Activated CD8-positive, alpha-beta T cell treated with anti-CD3 and anti-CD28 coated beads for 36 hours (primary cell): ENCODE results near the gene HOXB1. TPM values are rescaled to one million over a fixed set of nuclear protein-coding genes. Genes with fewer than 3 reads are reported as not detected.

ENCODE experiments used
- ATAC-seq: fragments of 200-7000 bp; cut with Tn5 transposase; one replicate; pipeline ENCODE4 v1.10.0; 2021; ENCODE audit warnings: mild to moderate bottlenecking, moderate library complexity
- CTCF ChIA-PET: fragments of 350-600 bp; sonication (Branson Sonifier 250); formaldehyde crosslinking; loops from one replicate; lab custom pipeline; 2021; ENCODE audit warnings: antibody characterized with exemption; lab: Charles Lee
- POLR2A ChIA-PET: fragments of 350-600 bp; sonication (Branson Sonifier 250); formaldehyde crosslinking; loops from one replicate; lab custom pipeline; 2021; ENCODE audit warnings: antibody characterized with exemption; lab: Charles Lee
- DNase-seq: peaks from one replicate; pipeline ENCODE4 v3.0.0-alpha.2; 2020
- H3K27ac Mint-ChIP-seq: one replicate; pipeline ENCODE4 v1.8.0; 2021; ENCODE audit warnings: mild to moderate bottlenecking, mixed read lengths
- H3K27me3 Mint-ChIP-seq: one replicate; pipeline ENCODE4 v1.8.0; 2021; ENCODE audit warnings: mixed read lengths
- H3K36me3 Mint-ChIP-seq: one replicate; pipeline ENCODE4 v1.8.0; 2021; ENCODE audit warnings: low read depth, mixed read lengths
- H3K4me1 Mint-ChIP-seq: one replicate; pipeline ENCODE4 v1.8.0; 2021; ENCODE audit warnings: low read depth, mixed read lengths
- H3K4me3 Mint-ChIP-seq: one replicate; pipeline ENCODE4 v1.8.0; 2021; ENCODE audit warnings: mild to moderate bottlenecking, moderate library complexity, mixed read lengths
- H3K9me3 Mint-ChIP-seq: one replicate; pipeline ENCODE4 v1.8.0; 2021; ENCODE audit warnings: mixed read lengths
- CTCF ChIP-seq: fragments of 200-600 bp; IDR thresholded peaks from one replicate; pipeline ENCODE4 v1.8.0; 2022; ENCODE audit warnings: antibody characterized with exemption, mild to moderate bottlenecking
- intact Hi-C: fragments of 100-400 bp; cut with micrococcal nuclease; formaldehyde crosslinking; loops from one replicate; pipeline ENCODE4 v1.10.0; 2022
- total RNA-seq, 2 experiments: library from RNA; stranded (reverse); gene quantifications; one replicate each; pipeline ENCODE4 v1.2.3, GENCODE V29; 2021

The HOXB1 gene
- total RNA-seq, 2 experiments from 2014 or later, result not detected

- Mint-ChIP-seq H3K4me1 (peaks cover 3% of the 10 kb centered on the region), H3K27me3 (peaks cover 29% of the 10 kb centered on the region), H3K4me3 (no peak overlapping the region), H3K27ac (no peak overlapping the region), H3K9me3 (no peaks in the 10 kb centered on the region), H3K36me3 (no peaks in the 10 kb centered on the region)
- ATAC-seq, result no peak
- ChIA-PET CTCF (interaction anchor here (0.7 to 1.1 kb wide), 3 partner anchors 9 to 74 kb away, joined by 3 read pairs; no protein-coding TSS in a partner anchor), POLR2A (interaction anchor here (0.6 to 1.0 kb wide), 2 partner anchors 22 to 186 kb away, joined by 3 to 4 read pairs; no protein-coding TSS in a partner anchor)
- intact Hi-C loops, result no loop called here
- no peak for DNase-seq
- TF ChIP-seq CTCF, result no peak
Measured at GRCh38 chr17:48519427-48519826, 11.4 kb downstream of the HOXB1 start.

GRCh38 chr17:48517478-48517877, 13.3 kb downstream of the HOXB1 start:
- H3K27me3 Mint-ChIP-seq, result peaks cover 20% of the 10 kb centered on the region
- ATAC-seq, result no peak
- no peak for DNase-seq
- TF ChIP-seq CTCF, result no peak
- no peak overlapping the region for H3K27ac Mint-ChIP-seq
- ChIA-PET POLR2A (no interaction called here), CTCF (interaction anchor here (1.4 to 2.3 kb wide), 2 partner anchors 25 to 76 kb away, joined by 4 to 6 read pairs; no protein-coding TSS in a partner anchor)
- H3K36me3 Mint-ChIP-seq, result no peaks in the 10 kb centered on the region
- peaks cover 20% of the 10 kb centered on the region for H3K4me1 Mint-ChIP-seq
- intact Hi-C loops, result no loop called here
- H3K4me3 Mint-ChIP-seq, result no peak overlapping the region
- H3K9me3 Mint-ChIP-seq, result no peaks in the 10 kb centered on the region

GRCh38 chr17:48515925-48516900, 14.6 kb downstream of the HOXB1 start:
- no peak overlapping the region for H3K4me3 Mint-ChIP-seq
- no peak for DNase-seq
- TF ChIP-seq CTCF, result no peak
- no peak overlapping the region for H3K27ac Mint-ChIP-seq
- H3K4me1 Mint-ChIP-seq, result peaks cover 29% of the 10 kb centered on the region
- no peaks in the 10 kb centered on the region for H3K36me3 Mint-ChIP-seq
- POLR2A ChIA-PET, result no interaction called here
- no peaks in the 10 kb centered on the region for H3K9me3 Mint-ChIP-seq
- no peak for ATAC-seq
- intact Hi-C loops, result no loop called here
- CTCF ChIA-PET, result interaction anchor here (0.8 to 2.3 kb wide), 5 partner anchors 9 to 86 kb away, joined by 3 to 6 read pairs (median 3); no protein-coding TSS in a partner anchor
- peaks cover 16% of the 10 kb centered on the region for H3K27me3 Mint-ChIP-seq

- ATAC-seq, result no peak
- Mint-ChIP-seq H3K27ac (no peak overlapping the region), H3K36me3 (no peaks in the 10 kb centered on the region), H3K4me3 (no peak overlapping the region), H3K27me3 (peaks cover 7% of the 10 kb centered on the region), H3K4me1 (peaks cover 39% of the 10 kb centered on the region), H3K9me3 (no peaks in the 10 kb centered on the region)
- ChIA-PET CTCF (interaction anchor here (0.9 to 2.2 kb wide), 5 partner anchors 8 to 178 kb away, joined by 3 to 8 read pairs (median 3); partner anchors contain the start of gene HOXB5), POLR2A (interaction anchor here (1.2 kb wide), 1 partner anchor 64 kb away, joined by 4 read pairs; no protein-coding TSS in a partner anchor)
- no peak for DNase-seq
- no peak for TF ChIP-seq CTCF
- intact Hi-C loops, result no loop called here
Measured at GRCh38 chr17:48514477-48514876, 16.3 kb downstream of the HOXB1 start.
